Neural cell (in vitro differentiated cells): ENCODE measurements around the gene MTIF2. TPM values are rescaled to one million over a fixed set of nuclear protein-coding genes. Genes with fewer than 3 reads are reported as not detected.
"Not testable (repeated sequence)": the region's sequence is repeated elsewhere in the genome, so short reads cannot be mapped to it uniquely, and the experiment has no call there.

Experiments
- H2AFZ ChIP-seq: fragments of 200-600, 300-800 bp; sonication (generic), shearing (Covaris generic); 2 replicates; pipeline ENCODE4 v1.6.0; 2014; ENCODE audit warnings: low read depth, mild to moderate bottlenecking, antibody characterized with exemption, low read length, moderate library complexity
- H3F3A ChIP-seq: fragments of 200-600 bp; shearing (Covaris generic); 2 replicates; pipeline ENCODE4 v1.6.1; 2016; ENCODE audit warnings: mild to moderate bottlenecking, moderate library complexity, mixed read lengths, antibody characterized with exemption, low read length; ENCODE audit not compliant: insufficient read depth, poor library complexity, severe bottlenecking
- H3K27ac ChIP-seq: fragments of 200-600, 300-800 bp; sonication (generic), shearing (Covaris generic); 2 replicates; pipeline ENCODE4 v1.5.1; 2014; ENCODE audit warnings: mild to moderate bottlenecking, low read length, moderate library complexity
- H3K27me3 ChIP-seq: fragments of 300-800, 200-600 bp; sonication (generic), shearing (Covaris generic); 2 replicates; pipeline ENCODE4 v1.6.0; 2014; ENCODE audit warnings: mild to moderate bottlenecking, low read depth, low read length, moderate library complexity; ENCODE audit not compliant: insufficient read depth
- H3K36me3 ChIP-seq: fragments of 300-800, 200-600 bp; sonication (generic), shearing (Covaris generic); 2 replicates; pipeline ENCODE4 v1.5.1; 2014; ENCODE audit warnings: mild to moderate bottlenecking, antibody characterized with exemption, low read length, moderate library complexity; ENCODE audit not compliant: insufficient read depth
- H3K4me2 ChIP-seq: fragments of 300-800, 200-600 bp; sonication (generic), shearing (Covaris generic); 2 replicates; pipeline ENCODE4 v1.6.0; 2014; ENCODE audit warnings: mild to moderate bottlenecking, low read length
- H3K4me3 ChIP-seq: fragments of 300-800, 200-600 bp; sonication (generic), shearing (Covaris generic); 2 replicates; pipeline ENCODE4 v1.5.1; 2014; ENCODE audit warnings: mild to moderate bottlenecking, low read length, moderate library complexity
- H3K79me2 ChIP-seq: fragments of 200-600 bp; shearing (Covaris generic); replicated peaks from 2 replicates; pipeline ENCODE4 v1.6.0; 2014; ENCODE audit warnings: mild to moderate bottlenecking, low read length, moderate library complexity; ENCODE audit not compliant: insufficient read depth
- H3K9ac ChIP-seq: fragments of 300-800, 200-600 bp; sonication (generic), shearing (Covaris generic); 2 replicates; pipeline ENCODE4 v1.6.1; 2016; ENCODE audit warnings: mild to moderate bottlenecking, low read length, mixed read lengths
- H3K9me2 ChIP-seq: fragments of 200-600 bp; shearing (Covaris generic); 2 replicates; pipeline ENCODE4 v1.6.1; 2016; ENCODE audit warnings: mild to moderate bottlenecking, low read length, mixed read lengths; ENCODE audit not compliant: insufficient read depth
- H3K9me3 ChIP-seq: fragments of 200-600, 300-800 bp; sonication (generic), shearing (Covaris generic); 2 replicates; pipeline ENCODE4 v1.6.1; 2016; ENCODE audit warnings: mild to moderate bottlenecking, mixed run types, low read length, moderate library complexity, mixed read lengths
- H4K20me1 ChIP-seq: fragments of 200-600 bp; shearing (Covaris generic); 2 replicates; pipeline ENCODE4 v1.6.1; 2016; ENCODE audit warnings: mild to moderate bottlenecking, mixed run types; ENCODE audit not compliant: insufficient read depth
- EP300 ChIP-seq: fragments of 450-650 bp; conservative IDR thresholded peaks from 2 replicates; pipeline ENCODE4 v1.6.1; 2014; ENCODE audit warnings: antibody characterized with exemption, mild to moderate bottlenecking, moderate library complexity; ENCODE audit not compliant: poor library complexity, severe bottlenecking
- EZH2 ChIP-seq: fragments of 200-600, 300-800 bp; shearing (Covaris generic), sonication (generic); IDR thresholded peaks from 2 replicates; pipeline ENCODE4 v1.6.1; 2014; ENCODE audit warnings: antibody characterized with exemption, low read length, borderline replicate concordance, mild to moderate bottlenecking; ENCODE audit not compliant: insufficient read depth, poor library complexity, severe bottlenecking
- MXI1 ChIP-seq: fragments of 450-650 bp; conservative IDR thresholded peaks from 2 replicates; pipeline ENCODE4 v1.6.1; 2014; ENCODE audit warnings: antibody characterized with exemption, mild to moderate bottlenecking; ENCODE audit not compliant: poor library complexity, severe bottlenecking
- POLR2AphosphoS5 ChIP-seq: IDR thresholded peaks from 2 replicates; pipeline ENCODE4 v1.6.1; 2012
- RAD21 ChIP-seq: fragments of 450-650 bp; conservative IDR thresholded peaks from 2 replicates; pipeline ENCODE4 v1.6.1; 2014; ENCODE audit warnings: antibody characterized with exemption, mild to moderate bottlenecking, moderate library complexity
- SMC3 ChIP-seq: fragments of 450-650 bp; conservative IDR thresholded peaks from 2 replicates; pipeline ENCODE4 v1.6.1; 2014; ENCODE audit warnings: antibody characterized with exemption, mild to moderate bottlenecking, moderate library complexity; ENCODE audit not compliant: poor library complexity
- TAF1 ChIP-seq: IDR thresholded peaks from 2 replicates; pipeline ENCODE4 v1.6.1; 2012; ENCODE audit warnings: low read depth
- polyA plus RNA-seq: library from polyadenylated mRNA; depleted of rRNA; stranded (reverse); fragments of >200 nt; gene quantifications from 2 replicates; pipeline ENCODE4 v1.2.3, GENCODE V29; 2014
- TF ChIP-seq, protein P1 (sequence below): IDR thresholded peaks from 2 replicates; pipeline ENCODE4 v1.6.1; 2012; ENCODE audit warnings: borderline replicate concordance
- TF ChIP-seq, protein P2 (sequence below): fragments of 450-650 bp; IDR thresholded peaks from 2 replicates; pipeline ENCODE4 v1.5.1; 2014; ENCODE audit warnings: antibody characterized with exemption, mild to moderate bottlenecking, moderate library complexity; ENCODE audit not compliant: poor library complexity, severe bottlenecking

Gene MTIF2
- polyA plus RNA-seq, 1 donor from 2014 or later, result 15.1 TPM

GRCh38 chr2:55279859-55280424 lies 10.9 kb upstream of the MTIF2 start:
- H3K4me3 ChIP-seq, H3K9me3 ChIP-seq, H3K4me2 ChIP-seq, H4K20me1 ChIP-seq, H2AFZ ChIP-seq, H3K36me3 ChIP-seq, H3K9me2 ChIP-seq, H3K9ac ChIP-seq, H3K27me3 ChIP-seq, H3K79me2 ChIP-seq, H3F3A ChIP-seq, H3K27ac ChIP-seq: not testable (repeated sequence)

DNA sequence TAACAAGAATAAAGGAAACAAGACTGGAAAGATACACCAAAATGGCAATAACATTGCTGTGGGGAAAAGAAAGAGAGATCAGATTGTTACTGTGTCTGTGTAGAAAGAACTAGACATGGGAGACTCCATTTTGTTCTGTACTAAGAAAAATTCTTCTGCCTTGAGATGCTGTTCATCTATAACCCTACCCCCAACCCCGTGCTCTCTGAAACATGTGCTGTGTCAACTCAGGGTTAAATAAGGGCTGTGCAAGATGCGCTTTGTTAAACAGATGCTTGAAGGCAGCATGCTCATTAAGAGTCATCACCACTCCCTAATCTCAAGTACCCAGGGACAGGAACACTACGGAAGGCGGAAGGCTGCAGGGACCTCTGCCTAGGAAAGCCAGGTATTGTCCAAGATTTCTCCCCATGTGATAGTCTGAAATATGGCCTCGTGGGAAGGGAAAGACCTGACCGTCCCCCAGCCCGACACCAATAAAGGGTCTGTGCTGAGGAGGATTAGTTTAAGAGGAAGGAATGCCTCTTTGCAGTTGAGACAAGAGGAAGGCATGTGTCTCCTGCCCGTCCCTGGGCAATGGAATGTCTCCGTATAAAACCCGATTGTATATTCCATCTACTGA lies 10.3 kb upstream of the MTIF2 start:
- not testable (repeated sequence) for H3K27me3 ChIP-seq, H3K36me3 ChIP-seq, H3F3A ChIP-seq, H3K9me2 ChIP-seq, H3K4me2 ChIP-seq, H3K9me3 ChIP-seq, H3K79me2 ChIP-seq, H4K20me1 ChIP-seq, H3K4me3 ChIP-seq, H3K27ac ChIP-seq, H3K9ac ChIP-seq, H2AFZ ChIP-seq

DNA sequence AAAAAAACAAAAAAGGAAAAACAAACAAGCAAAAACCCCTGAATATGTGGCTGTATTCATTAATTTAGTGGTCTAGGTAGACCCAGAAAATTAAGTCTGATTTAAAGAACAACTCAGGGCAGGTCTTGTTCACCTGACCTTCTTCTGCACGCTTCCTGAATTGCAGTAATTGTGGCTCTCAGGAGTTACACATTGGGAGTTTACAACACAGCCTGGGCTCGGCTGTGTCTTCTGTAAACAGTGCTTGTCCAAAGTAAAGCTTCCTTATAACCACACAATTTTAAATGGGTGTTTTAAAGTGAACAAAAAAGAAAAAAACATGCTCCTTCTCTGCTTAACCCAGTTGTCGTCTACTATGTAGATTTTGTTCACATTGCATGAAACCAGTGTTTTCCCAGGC lies 8.3 kb upstream of the MTIF2 start:
- Histone ChIP-seq H2AFZ (no peak overlapping the region), H3K79me2 (no peaks in the 10 kb centered on the region), H3K27ac (no peak overlapping the region), H3K9me3 (no peaks in the 10 kb centered on the region), H4K20me1 (no peaks in the 10 kb centered on the region), H3K4me3 (no peak overlapping the region), H3F3A (no peaks in the 10 kb centered on the region), H3K27me3 (no peaks in the 10 kb centered on the region), H3K4me2 (no peak overlapping the region), H3K36me3 (no peaks in the 10 kb centered on the region), H3K9me2 (no peaks in the 10 kb centered on the region), H3K9ac (no peak overlapping the region)
- TF ChIP-seq EP300 (no peak), MXI1 (no peak), SMC3 (no peak), POLR2AphosphoS5 (no peak), TAF1 (no peak), EZH2 (no peak), RAD21 (no peak)
- TF ChIP-seq, protein P1, sequence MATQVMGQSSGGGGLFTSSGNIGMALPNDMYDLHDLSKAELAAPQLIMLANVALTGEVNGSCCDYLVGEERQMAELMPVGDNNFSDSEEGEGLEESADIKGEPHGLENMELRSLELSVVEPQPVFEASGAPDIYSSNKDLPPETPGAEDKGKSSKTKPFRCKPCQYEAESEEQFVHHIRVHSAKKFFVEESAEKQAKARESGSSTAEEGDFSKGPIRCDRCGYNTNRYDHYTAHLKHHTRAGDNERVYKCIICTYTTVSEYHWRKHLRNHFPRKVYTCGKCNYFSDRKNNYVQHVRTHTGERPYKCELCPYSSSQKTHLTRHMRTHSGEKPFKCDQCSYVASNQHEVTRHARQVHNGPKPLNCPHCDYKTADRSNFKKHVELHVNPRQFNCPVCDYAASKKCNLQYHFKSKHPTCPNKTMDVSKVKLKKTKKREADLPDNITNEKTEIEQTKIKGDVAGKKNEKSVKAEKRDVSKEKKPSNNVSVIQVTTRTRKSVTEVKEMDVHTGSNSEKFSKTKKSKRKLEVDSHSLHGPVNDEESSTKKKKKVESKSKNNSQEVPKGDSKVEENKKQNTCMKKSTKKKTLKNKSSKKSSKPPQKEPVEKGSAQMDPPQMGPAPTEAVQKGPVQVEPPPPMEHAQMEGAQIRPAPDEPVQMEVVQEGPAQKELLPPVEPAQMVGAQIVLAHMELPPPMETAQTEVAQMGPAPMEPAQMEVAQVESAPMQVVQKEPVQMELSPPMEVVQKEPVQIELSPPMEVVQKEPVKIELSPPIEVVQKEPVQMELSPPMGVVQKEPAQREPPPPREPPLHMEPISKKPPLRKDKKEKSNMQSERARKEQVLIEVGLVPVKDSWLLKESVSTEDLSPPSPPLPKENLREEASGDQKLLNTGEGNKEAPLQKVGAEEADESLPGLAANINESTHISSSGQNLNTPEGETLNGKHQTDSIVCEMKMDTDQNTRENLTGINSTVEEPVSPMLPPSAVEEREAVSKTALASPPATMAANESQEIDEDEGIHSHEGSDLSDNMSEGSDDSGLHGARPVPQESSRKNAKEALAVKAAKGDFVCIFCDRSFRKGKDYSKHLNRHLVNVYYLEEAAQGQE, result no peak
- TF ChIP-seq, protein P2, sequence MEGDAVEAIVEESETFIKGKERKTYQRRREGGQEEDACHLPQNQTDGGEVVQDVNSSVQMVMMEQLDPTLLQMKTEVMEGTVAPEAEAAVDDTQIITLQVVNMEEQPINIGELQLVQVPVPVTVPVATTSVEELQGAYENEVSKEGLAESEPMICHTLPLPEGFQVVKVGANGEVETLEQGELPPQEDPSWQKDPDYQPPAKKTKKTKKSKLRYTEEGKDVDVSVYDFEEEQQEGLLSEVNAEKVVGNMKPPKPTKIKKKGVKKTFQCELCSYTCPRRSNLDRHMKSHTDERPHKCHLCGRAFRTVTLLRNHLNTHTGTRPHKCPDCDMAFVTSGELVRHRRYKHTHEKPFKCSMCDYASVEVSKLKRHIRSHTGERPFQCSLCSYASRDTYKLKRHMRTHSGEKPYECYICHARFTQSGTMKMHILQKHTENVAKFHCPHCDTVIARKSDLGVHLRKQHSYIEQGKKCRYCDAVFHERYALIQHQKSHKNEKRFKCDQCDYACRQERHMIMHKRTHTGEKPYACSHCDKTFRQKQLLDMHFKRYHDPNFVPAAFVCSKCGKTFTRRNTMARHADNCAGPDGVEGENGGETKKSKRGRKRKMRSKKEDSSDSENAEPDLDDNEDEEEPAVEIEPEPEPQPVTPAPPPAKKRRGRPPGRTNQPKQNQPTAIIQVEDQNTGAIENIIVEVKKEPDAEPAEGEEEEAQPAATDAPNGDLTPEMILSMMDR, result no peak

DNA sequence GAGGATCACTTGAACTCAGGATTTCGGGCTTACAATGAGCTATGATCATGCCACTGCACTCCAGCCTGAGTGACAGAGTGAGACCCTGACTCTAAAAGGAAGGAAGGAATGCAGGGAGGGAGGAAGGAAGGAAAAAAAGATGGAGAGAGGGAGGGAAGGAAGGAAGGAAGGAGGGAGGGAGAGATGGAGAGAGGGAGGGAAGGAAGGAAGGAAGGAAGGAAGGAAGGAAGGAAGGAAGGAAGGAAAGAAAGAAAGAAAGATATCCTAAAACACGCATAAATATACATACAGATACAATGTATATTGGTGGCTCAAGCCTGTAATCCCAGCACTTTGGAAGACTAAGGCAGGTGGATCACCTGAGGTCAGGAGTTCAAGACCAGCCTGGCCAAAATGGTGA lies 5.3 kb upstream of the MTIF2 start:
- not testable (repeated sequence) for H3K36me3 ChIP-seq, H4K20me1 ChIP-seq, H2AFZ ChIP-seq, H3K9me3 ChIP-seq, H3K27me3 ChIP-seq, H3K9me2 ChIP-seq, H3K4me2 ChIP-seq, H3F3A ChIP-seq, H3K4me3 ChIP-seq, H3K9ac ChIP-seq, H3K79me2 ChIP-seq, H3K27ac ChIP-seq
